Lower lobe of right lung (tissue), 2 donors: ENCODE measurements around the gene ZNF367. TPM values are rescaled to one million over a fixed set of nuclear protein-coding genes. Genes with fewer than 3 reads are reported as not detected.

ENCODE experiments used
- ATAC-seq, 2 donors: fragments of 200-7000 bp; cut with Tn5 transposase; one replicate each; pipeline ENCODE4 v1.9.1; 2020 to 2022; ENCODE audit warnings: mild to moderate bottlenecking in 2 of 2, moderate library complexity in 2 of 2
- DNase-seq: peaks from one replicate; pipeline ENCODE4 v3.0.0-alpha.2; 2020
- H3K27ac ChIP-seq: fragments of 200-600 bp; one replicate; pipeline ENCODE4 v1.8.0; 2022
- H3K27me3 ChIP-seq: fragments of 200-600 bp; one replicate; pipeline ENCODE4 v1.8.0; 2022; ENCODE audit warnings: low read depth
- H3K36me3 ChIP-seq: fragments of 200-600 bp; one replicate; pipeline ENCODE4 v1.8.0; 2022; ENCODE audit warnings: mild to moderate bottlenecking
- H3K4me1 ChIP-seq: fragments of 200-600 bp; one replicate; pipeline ENCODE4 v1.8.0; 2022
- H3K4me3 ChIP-seq: fragments of 200-600 bp; one replicate; pipeline ENCODE4 v1.8.0; 2022; ENCODE audit warnings: mild to moderate bottlenecking
- H3K9me3 ChIP-seq: fragments of 200-600 bp; one replicate; pipeline ENCODE4 v1.8.0; 2022
- intact Hi-C: fragments of 100-400 bp; cut with DNase I; formaldehyde crosslinking; loops from one replicate; pipeline ENCODE4 v1.11.0; 2022
- long read RNA-seq: library from polyadenylated mRNA; unstranded; transcript quantifications from one replicate; pipeline ENCODE4 v2.0.0, GENCODE V29; 2021
- total RNA-seq: library from RNA; stranded (reverse); fragmentation: NEBNext Ultra II Directional; extraction: Animal tissue kit (Norgen Biotek cat#: 25700); gene quantifications from one replicate; pipeline ENCODE4 v1.2.1, GENCODE V29; 2021
- TF ChIP-seq, protein P1 (sequence below): fragments of 200-600 bp; IDR thresholded peaks from one replicate; pipeline ENCODE4 v1.8.0; 2022; ENCODE audit warnings: antibody characterized with exemption, mild to moderate bottlenecking
- donor health status: DM: no; HTN: yes; CAD: no; lungs with severe emphysema.

ZNF367 gene
- 1.1 TPM for total RNA-seq
- long read RNA-seq, partial matches to known transcripts, result 0 of 2 reads
- long read RNA-seq, other reads (novel, unspliced or antisense), result 0 of 2 reads

DNA sequence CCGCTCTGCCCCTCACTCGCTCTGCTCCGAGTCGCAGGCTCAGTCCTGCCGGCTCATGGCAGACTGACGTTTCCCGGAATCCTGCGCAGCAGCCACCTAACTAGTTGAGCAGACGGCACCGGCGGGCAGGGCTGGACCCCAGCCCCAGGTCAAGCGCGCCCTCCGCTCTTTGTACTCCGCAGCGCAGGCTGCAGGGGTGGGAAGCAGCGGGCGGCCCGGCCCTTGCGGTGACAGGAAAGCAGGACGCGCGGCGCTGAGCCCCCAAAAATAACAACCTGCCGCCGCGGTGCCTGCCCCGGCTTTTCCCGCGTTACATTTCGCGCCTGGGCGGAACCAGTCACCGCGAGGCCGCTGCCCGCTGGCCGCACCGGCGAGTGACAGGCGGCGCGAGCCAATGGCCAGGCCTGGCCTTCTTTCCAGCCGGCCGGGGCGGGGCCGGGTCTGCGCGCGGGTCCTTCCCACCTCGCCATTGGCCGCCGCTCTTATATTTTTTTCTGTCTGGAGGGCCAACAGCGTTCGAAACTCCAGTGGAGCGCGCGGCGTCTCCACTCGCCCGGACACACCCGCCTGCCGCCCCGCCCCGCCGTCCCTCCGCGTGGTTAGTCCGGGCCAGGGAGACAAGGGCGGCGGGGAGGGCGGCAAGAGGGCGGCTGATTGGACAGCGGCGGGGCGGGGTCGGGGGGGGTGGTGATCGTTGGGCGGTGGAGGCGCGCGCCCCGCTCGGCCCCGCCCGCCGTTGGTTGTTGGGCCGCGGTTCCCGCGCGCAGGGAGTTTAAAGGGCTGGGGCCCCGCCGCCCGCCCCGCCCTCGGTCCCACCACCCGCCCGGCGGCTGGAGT lies at the start of gene ZNF367:
Gene ZNF367, minus strand, starts transcription at position 288 of the 837 bp plus-strand sequence. CDS start 338 bp downstream, outside the sequence.
- H3K27ac ChIP-seq, result peak within 1 kb of the TSS; percentile 99
- intact Hi-C loops, result no loop called here

DNA sequence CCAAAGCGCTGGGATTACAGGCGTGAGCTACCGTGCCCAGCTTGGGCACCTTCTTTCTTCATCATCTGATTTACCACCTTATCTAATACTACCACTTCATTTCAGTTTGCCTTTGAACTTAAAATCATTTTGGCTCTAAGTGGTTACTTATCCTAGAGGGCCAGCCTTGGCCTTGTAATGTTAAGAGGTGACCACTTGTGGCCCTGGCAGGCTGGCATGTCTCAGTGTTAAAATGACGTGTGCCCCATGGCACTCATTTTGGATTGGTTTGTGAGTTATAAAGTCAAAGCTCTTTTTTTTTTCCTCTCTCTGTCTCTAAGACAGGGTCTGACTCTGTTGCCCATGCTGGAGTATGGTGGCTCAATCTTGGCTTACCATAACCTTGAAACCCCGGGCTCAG lies 49.6 kb upstream of the ZNF367 start:
- Histone ChIP-seq H3K4me1 (no peaks in the 10 kb centered on the region), H3K36me3 (peaks cover 54% of the 10 kb centered on the region), H3K9me3 (no peaks in the 10 kb centered on the region), H3K27me3 (no peaks in the 10 kb centered on the region), H3K27ac (no peak overlapping the region), H3K4me3 (no peak overlapping the region)
- TF ChIP-seq, protein P1, sequence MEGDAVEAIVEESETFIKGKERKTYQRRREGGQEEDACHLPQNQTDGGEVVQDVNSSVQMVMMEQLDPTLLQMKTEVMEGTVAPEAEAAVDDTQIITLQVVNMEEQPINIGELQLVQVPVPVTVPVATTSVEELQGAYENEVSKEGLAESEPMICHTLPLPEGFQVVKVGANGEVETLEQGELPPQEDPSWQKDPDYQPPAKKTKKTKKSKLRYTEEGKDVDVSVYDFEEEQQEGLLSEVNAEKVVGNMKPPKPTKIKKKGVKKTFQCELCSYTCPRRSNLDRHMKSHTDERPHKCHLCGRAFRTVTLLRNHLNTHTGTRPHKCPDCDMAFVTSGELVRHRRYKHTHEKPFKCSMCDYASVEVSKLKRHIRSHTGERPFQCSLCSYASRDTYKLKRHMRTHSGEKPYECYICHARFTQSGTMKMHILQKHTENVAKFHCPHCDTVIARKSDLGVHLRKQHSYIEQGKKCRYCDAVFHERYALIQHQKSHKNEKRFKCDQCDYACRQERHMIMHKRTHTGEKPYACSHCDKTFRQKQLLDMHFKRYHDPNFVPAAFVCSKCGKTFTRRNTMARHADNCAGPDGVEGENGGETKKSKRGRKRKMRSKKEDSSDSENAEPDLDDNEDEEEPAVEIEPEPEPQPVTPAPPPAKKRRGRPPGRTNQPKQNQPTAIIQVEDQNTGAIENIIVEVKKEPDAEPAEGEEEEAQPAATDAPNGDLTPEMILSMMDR, result no peak
- intact Hi-C loops, result no loop called here
- peak; percentile 87 to 96 for ATAC-seq
- DNase-seq, result peak; percentile 55

More for the DNA sequence above, at the start of gene ZNF367:
- no peaks in the 10 kb centered on the region for H3K36me3 ChIP-seq
- H3K27me3 ChIP-seq, result no peaks in the 10 kb centered on the region
- TF ChIP-seq, protein P1, result no peak
- H3K4me3 ChIP-seq, result peak within 1 kb of the TSS; percentile 94
- H3K9me3 ChIP-seq, result no peaks in the 10 kb centered on the region
- H3K4me1 ChIP-seq, result peaks cover 31% of the 10 kb centered on the region
- DNase-seq (peak; percentile 99), ATAC-seq (peak; percentile 94 to 96)

DNA sequence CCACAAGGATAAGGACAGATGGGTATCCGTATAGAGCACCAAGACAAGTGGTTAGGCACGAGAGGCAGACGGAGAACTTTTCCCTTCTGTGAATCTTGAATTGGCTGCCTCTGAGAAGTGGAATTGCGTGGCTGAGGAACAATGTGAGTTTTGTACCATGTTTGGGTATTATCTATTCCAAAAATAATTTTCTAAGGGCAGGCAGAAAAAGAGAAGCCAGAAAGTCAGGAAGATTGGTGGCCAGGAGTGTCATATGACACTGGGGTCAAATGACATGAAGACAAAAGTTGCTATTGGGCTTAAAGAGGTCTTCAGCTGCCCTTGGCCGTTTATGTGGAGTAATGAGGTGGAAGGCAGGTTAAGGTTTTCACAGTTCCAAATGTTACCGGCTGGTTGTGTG lies 46.3 kb upstream of the ZNF367 start:
- DNase-seq (no peak), ATAC-seq (no peak)
- Histone ChIP-seq H3K9me3 (no peaks in the 10 kb centered on the region), H3K4me1 (no peaks in the 10 kb centered on the region), H3K36me3 (peaks cover 26% of the 10 kb centered on the region), H3K4me3 (no peak overlapping the region), H3K27me3 (no peaks in the 10 kb centered on the region), H3K27ac (no peak overlapping the region)
- TF ChIP-seq, protein P1, result no peak
- intact Hi-C loops, result no loop called here

DNA sequence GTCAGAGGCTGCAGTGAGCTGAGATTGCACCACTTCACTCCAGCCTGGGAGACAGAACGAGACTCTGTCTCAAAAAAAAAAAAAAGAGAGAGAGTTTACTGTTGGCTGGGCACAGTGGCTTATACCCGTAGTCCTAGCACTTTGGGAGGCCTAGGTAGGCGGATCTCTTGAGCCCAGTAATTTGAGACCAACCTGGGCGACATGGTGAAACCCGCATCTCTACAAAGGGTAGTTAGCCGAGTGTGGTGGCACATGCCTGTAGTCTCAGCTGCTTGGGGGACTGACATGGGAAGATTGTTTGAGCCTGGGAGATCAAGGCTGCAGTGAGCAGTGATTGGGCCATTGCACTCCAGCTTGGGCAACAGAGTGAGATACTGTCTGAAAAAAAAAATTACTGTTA lies 44.4 kb upstream of the ZNF367 start:
- no peak overlapping the region for H3K27ac ChIP-seq
- no peaks in the 10 kb centered on the region for H3K27me3 ChIP-seq
- no peak for ATAC-seq
- TF ChIP-seq, protein P1, result no peak
- no peaks in the 10 kb centered on the region for H3K4me1 ChIP-seq
- no peak overlapping the region for H3K4me3 ChIP-seq
- intact Hi-C loops, result no loop called here
- DNase-seq, result no peak
- peaks cover 20% of the 10 kb centered on the region for H3K36me3 ChIP-seq
- no peaks in the 10 kb centered on the region for H3K9me3 ChIP-seq

DNA sequence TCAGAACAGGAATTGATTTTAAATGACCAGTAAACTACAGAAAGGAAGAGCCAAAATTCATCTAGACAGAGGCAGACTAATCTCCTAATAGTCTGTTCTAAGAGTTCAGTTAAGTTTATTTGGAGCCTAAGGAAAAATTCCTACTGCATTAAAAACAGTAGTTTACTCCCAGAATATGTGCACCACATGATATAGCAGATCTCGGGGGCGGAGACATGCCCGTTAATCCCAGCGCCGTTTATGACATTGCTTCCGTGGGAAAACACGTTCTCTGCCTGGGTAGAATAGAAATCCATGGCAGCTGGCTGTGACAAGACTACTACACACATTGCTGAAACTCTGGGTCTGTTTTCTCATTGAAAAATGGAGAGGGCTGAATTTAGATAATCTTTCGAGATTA lies 43.2 kb upstream of the ZNF367 start:
- Histone ChIP-seq H3K27me3 (no peaks in the 10 kb centered on the region), H3K27ac (no peak overlapping the region), H3K9me3 (no peaks in the 10 kb centered on the region), H3K4me1 (no peaks in the 10 kb centered on the region), H3K36me3 (peaks cover 11% of the 10 kb centered on the region), H3K4me3 (no peak overlapping the region)
- DNase-seq (no peak), ATAC-seq (no peak)
- TF ChIP-seq, protein P1, result no peak
- intact Hi-C loops, result no loop called here
